MG63 (cell line): ENCODE data around the gene SLC12A5. TPM values are rescaled to one million over a fixed set of nuclear protein-coding genes. Genes with fewer than 3 reads are reported as not detected.

Experiments used
- DNase-seq: peaks from one replicate; pipeline ENCODE4 v3.0.0-alpha.2; 2020
- H3K27me3 ChIP-seq: fragments of 250-450 bp; sonication (Bioruptor Pico); 2 replicates; pipeline ENCODE4 v1.5.1; 2020; ENCODE audit warnings: mild to moderate bottlenecking, moderate library complexity
- H3K36me3 ChIP-seq: fragments of 250-450 bp; sonication (Bioruptor Pico); 2 replicates; pipeline ENCODE4 v1.5.1; 2020; ENCODE audit warnings: mild to moderate bottlenecking, moderate library complexity
- H3K4me3 ChIP-seq: fragments of 250-450 bp; sonication (Bioruptor Pico); 2 replicates; pipeline ENCODE4 v1.5.1; 2020; ENCODE audit warnings: mild to moderate bottlenecking, moderate library complexity
- H3K9me3 ChIP-seq: fragments of 250-450 bp; sonication (Bioruptor Pico); 2 replicates; pipeline ENCODE4 v1.5.1; 2020; ENCODE audit warnings: mild to moderate bottlenecking, moderate library complexity
- total RNA-seq: library from RNA; depleted of rRNA; stranded (reverse); fragments of >200 nt; shearing (Covaris generic); gene quantifications from 2 replicates; pipeline ENCODE4 v1.2.3, GENCODE V29; 2014; ENCODE audit warnings: low replicate concordance

Gene SLC12A5
- total RNA-seq, 1 experiment from 2014 or later, result 0.72 TPM

- DNase-seq, result no peak
- H3K27me3 ChIP-seq, result peaks cover 41% of the 10 kb centered on the region
- H3K9me3 ChIP-seq, result peaks cover 3% of the 10 kb centered on the region; the same call in 1 of the 2 replicates
- no peaks in the 10 kb centered on the region for H3K36me3 ChIP-seq
- no peak overlapping the region for H3K4me3 ChIP-seq
Observed at GRCh38 chr20:46036370-46036769, 7.4 kb downstream of the SLC12A5 start.

GRCh38 chr20:46037036-46037435 lies 8.0 kb downstream of the SLC12A5 start:
- Histone ChIP-seq H3K4me3 (no peak overlapping the region), H3K9me3 (peaks cover 3% of the 10 kb centered on the region; the same call in 1 of the 2 replicates), H3K27me3 (peaks cover 34% of the 10 kb centered on the region), H3K36me3 (no peaks in the 10 kb centered on the region)
- no peak for DNase-seq

GRCh38 chr20:46040902-46041535 lies 12.0 kb downstream of the SLC12A5 start:
- Histone ChIP-seq H3K27me3 (peaks cover 14% of the 10 kb centered on the region), H3K36me3 (no peaks in the 10 kb centered on the region), H3K9me3 (peaks cover 3% of the 10 kb centered on the region; the same call in 1 of the 2 replicates), H3K4me3 (no peak overlapping the region)
- peak; percentile 42 for DNase-seq

GRCh38 chr20:46043556-46043955 lies 14.5 kb downstream of the SLC12A5 start:
- DNase-seq, result no peak
- Histone ChIP-seq H3K4me3 (no peak overlapping the region), H3K9me3 (peaks cover 3% of the 10 kb centered on the region; the same call in 1 of the 2 replicates), H3K27me3 (peaks cover 27% of the 10 kb centered on the region), H3K36me3 (no peaks in the 10 kb centered on the region)

- Histone ChIP-seq H3K4me3 (no peak overlapping the region), H3K36me3 (no peaks in the 10 kb centered on the region), H3K27me3 (peaks cover 27% of the 10 kb centered on the region), H3K9me3 (peaks cover 3% of the 10 kb centered on the region; the same call in 1 of the 2 replicates)
- DNase-seq, result no peak
Observed at GRCh38 chr20:46044896-46045295, 15.9 kb downstream of the SLC12A5 start.

- Histone ChIP-seq H3K27me3 (peaks cover 24% of the 10 kb centered on the region), H3K36me3 (no peaks in the 10 kb centered on the region), H3K4me3 (no peak overlapping the region), H3K9me3 (no peaks in the 10 kb centered on the region)
- DNase-seq, result no peak
Observed at GRCh38 chr20:46046588-46047310, 17.7 kb downstream of the SLC12A5 start.

- no peak for DNase-seq
- Histone ChIP-seq H3K36me3 (no peaks in the 10 kb centered on the region), H3K27me3 (peaks cover 26% of the 10 kb centered on the region), H3K9me3 (no peaks in the 10 kb centered on the region), H3K4me3 (no peak overlapping the region)
Observed at GRCh38 chr20:46047821-46048220, 18.8 kb downstream of the SLC12A5 start.

- Histone ChIP-seq H3K4me3 (no peak overlapping the region), H3K36me3 (no peaks in the 10 kb centered on the region), H3K27me3 (peaks cover 28% of the 10 kb centered on the region), H3K9me3 (no peaks in the 10 kb centered on the region)
- no peak for DNase-seq
Observed at GRCh38 chr20:46049190-46049589, 20.2 kb downstream of the SLC12A5 start.

GRCh38 chr20:46049815-46050214 lies 20.8 kb downstream of the SLC12A5 start:
- no peak for DNase-seq
- Histone ChIP-seq H3K27me3 (peaks cover 31% of the 10 kb centered on the region), H3K4me3 (no peak overlapping the region), H3K9me3 (no peaks in the 10 kb centered on the region), H3K36me3 (no peaks in the 10 kb centered on the region)

GRCh38 chr20:46050444-46050843 lies 21.4 kb downstream of the SLC12A5 start:
- H3K4me3 ChIP-seq, result no peak overlapping the region
- peaks cover 31% of the 10 kb centered on the region for H3K27me3 ChIP-seq
- no peaks in the 10 kb centered on the region for H3K9me3 ChIP-seq
- DNase-seq, result no peak
- H3K36me3 ChIP-seq, result no peaks in the 10 kb centered on the region

GRCh38 chr20:46050885-46051284 lies 21.9 kb downstream of the SLC12A5 start:
- H3K9me3 ChIP-seq, result no peaks in the 10 kb centered on the region
- H3K27me3 ChIP-seq, result peaks cover 29% of the 10 kb centered on the region
- no peak overlapping the region for H3K4me3 ChIP-seq
- no peaks in the 10 kb centered on the region for H3K36me3 ChIP-seq
- no peak for DNase-seq

GRCh38 chr20:46051556-46052308 lies 22.7 kb downstream of the SLC12A5 start:
- Histone ChIP-seq H3K9me3 (no peaks in the 10 kb centered on the region), H3K36me3 (no peaks in the 10 kb centered on the region), H3K4me3 (no peak overlapping the region), H3K27me3 (peaks cover 22% of the 10 kb centered on the region)
- DNase-seq, result no peak

GRCh38 chr20:46053416-46053815 lies 24.4 kb downstream of the SLC12A5 start:
- no peak overlapping the region for H3K4me3 ChIP-seq
- DNase-seq, result no peak
- H3K36me3 ChIP-seq, result no peaks in the 10 kb centered on the region
- peaks cover 16% of the 10 kb centered on the region for H3K27me3 ChIP-seq
- H3K9me3 ChIP-seq, result no peaks in the 10 kb centered on the region

GRCh38 chr20:46054606-46055005 lies 25.6 kb downstream of the SLC12A5 start:
- no peak for DNase-seq
- H3K36me3 ChIP-seq, result no peaks in the 10 kb centered on the region; the same call in 1 of the 2 replicates
- H3K4me3 ChIP-seq, result no peak overlapping the region
- H3K27me3 ChIP-seq, result peaks cover 14% of the 10 kb centered on the region
- H3K9me3 ChIP-seq, result no peaks in the 10 kb centered on the region

- DNase-seq, result no peak
- Histone ChIP-seq H3K27me3 (peaks cover 14% of the 10 kb centered on the region), H3K9me3 (no peaks in the 10 kb centered on the region), H3K4me3 (no peak overlapping the region), H3K36me3 (peaks cover 2% of the 10 kb centered on the region; the same call in 1 of the 2 replicates)
Observed at GRCh38 chr20:46055269-46055668, 26.3 kb downstream of the SLC12A5 start.

GRCh38 chr20:46056027-46056833 lies 27.2 kb downstream of the SLC12A5 start:
- no peak for DNase-seq
- Histone ChIP-seq H3K4me3 (no peak overlapping the region), H3K27me3 (peaks cover 12% of the 10 kb centered on the region), H3K9me3 (no peaks in the 10 kb centered on the region), H3K36me3 (peaks cover 8% of the 10 kb centered on the region)
